HG03342 (cell line): ENCODE data around the gene ECEL1.

ENCODE experiments used
- ATAC-seq: cut with Tn5 transposase; IDR thresholded peaks from one replicate; pipeline ENCODE4 v1.9.1; 2021; ENCODE audit warnings: mild to moderate bottlenecking, moderate library complexity; ENCODE audit not compliant: unreplicated experiment

The ECEL1 gene

DNA sequence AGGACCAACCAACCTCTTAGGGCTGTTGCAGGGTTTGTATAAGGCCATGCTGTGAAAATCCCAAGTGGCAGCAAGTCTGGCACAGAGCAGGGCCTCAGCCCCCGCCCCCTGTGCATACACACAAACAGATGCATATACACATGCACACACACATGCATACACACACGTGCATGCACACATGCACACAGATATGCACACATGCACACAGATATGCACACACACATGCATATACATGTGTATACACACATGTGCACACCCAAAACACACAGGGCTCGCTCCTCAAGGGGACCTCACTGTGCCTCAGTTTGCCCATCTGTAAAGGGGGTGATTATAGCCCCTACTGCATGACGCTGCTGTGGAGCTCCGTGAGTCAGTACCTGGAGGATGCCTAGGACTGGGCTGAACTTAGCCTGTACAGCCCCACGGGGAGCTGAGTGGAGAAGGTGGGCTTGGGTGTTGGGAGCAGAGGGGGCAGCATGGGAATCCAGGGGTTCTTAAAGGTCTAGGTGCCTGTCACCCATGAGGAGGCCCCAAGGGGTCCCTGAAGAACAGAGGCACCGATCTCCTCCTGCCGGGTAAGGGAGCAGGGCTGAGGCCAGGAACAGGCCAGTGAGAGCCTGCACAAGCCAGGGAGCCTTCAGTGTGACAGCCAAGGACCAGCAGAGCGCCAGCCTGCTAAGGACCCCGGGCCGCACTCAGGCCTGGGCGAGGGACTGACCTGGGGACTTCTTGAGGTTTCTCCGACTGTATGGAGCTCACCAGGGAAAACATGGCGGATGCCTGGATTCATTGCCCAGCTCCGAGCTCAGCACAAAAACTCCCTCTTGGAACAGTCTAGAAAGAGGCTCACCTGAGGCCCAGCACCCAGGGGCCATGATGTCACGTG, 55.7 kb downstream of the ECEL1 start:
- no peak for ATAC-seq
